ENCODE data around the gene CYBC1.
A peak's percentile ranks its signal among the peaks of the same experiment; 100 is the strongest.

The CYBC1 gene

GRCh38 chr17:82458179-82458884 lies 7.8 kb upstream of the CYBC1 start, which contains the start of gene NARF (continued):
- TF ChIP-seq ZNF76 (tag by site-specific recombination; IDR thresholded peaks at IDR 0.05; ENCODE audit: borderline replicate concordance, low read depth) (peak; percentile 70; the same call in 1 of the 2 replicates), GLI4 (tag by site-specific recombination; IDR thresholded peaks at IDR 0.05) (no peak), ZNF394 (tag by site-specific recombination; IDR thresholded peaks at IDR 0.05; ENCODE audit: borderline replicate concordance) (peak; percentile 66; the same call in 1 of the 2 replicates), MZF1 (tag by site-specific recombination; IDR thresholded peaks at IDR 0.05; ENCODE audit: borderline replicate concordance) (no peak), ZNF664 (tag by site-specific recombination; IDR thresholded peaks at IDR 0.05) (no peak), ZNF747 (tag by site-specific recombination; IDR thresholded peaks at IDR 0.05) (no peak), PRDM2 (tag by site-specific recombination; IDR thresholded peaks at IDR 0.05; ENCODE audit: borderline replicate concordance) (no peak), KLF16 (tag by site-specific recombination; IDR thresholded peaks at IDR 0.05) (peak; percentile 4; the same call in 1 of the 2 replicates), ZNF366 (tag by site-specific recombination; conservative IDR thresholded peaks at IDR 0.05) (no peak), ZNF645 (tag by site-specific recombination; IDR thresholded peaks at IDR 0.05) (no peak), SALL2 (tag by site-specific recombination; IDR thresholded peaks at IDR 0.05; ENCODE audit: borderline replicate concordance) (no peak), BCL6B (tag by site-specific recombination; IDR thresholded peaks at IDR 0.05) (no peak), ZFP37 (tag by site-specific recombination; IDR thresholded peaks at IDR 0.05) (no peak), ZNF174 (tag by site-specific recombination; IDR thresholded peaks at IDR 0.05) (no peak), ZNF549 (tag by site-specific recombination; IDR thresholded peaks at IDR 0.05) (no peak), ZNF138 (tag by site-specific recombination; IDR thresholded peaks at IDR 0.05; ENCODE audit: borderline replicate concordance) (no peak), ZNF16 (tag by site-specific recombination; IDR thresholded peaks at IDR 0.05; ENCODE audit: low read depth) (no peak), ZNF311 (tag by site-specific recombination; IDR thresholded peaks at IDR 0.05; ENCODE audit: borderline replicate concordance) (no peak), ZNF10 (tag by site-specific recombination; IDR thresholded peaks at IDR 0.05) (no peak), GLI2 (tag by site-specific recombination; IDR thresholded peaks at IDR 0.05; ENCODE audit: borderline replicate concordance, low read depth) (no peak), ZNF169 (tag by site-specific recombination; IDR thresholded peaks at IDR 0.05) (no peak), MEIS1 (CRISPR knock-in tag; IDR thresholded peaks at IDR 0.05; ENCODE audit: borderline replicate concordance) (no peak), TSHZ1 (tag by site-specific recombination; IDR thresholded peaks at IDR 0.05; ENCODE audit: borderline replicate concordance) (0 out of 2 replicates have a peak, but pooled peaks have one; percentile 40), YY1 (tag by site-specific recombination; IDR thresholded peaks at IDR 0.05) (peak; percentile 97), ZBTB17 (tag by site-specific recombination; IDR thresholded peaks at IDR 0.05) (peak; percentile 78), ZSCAN16 (tag by site-specific recombination; IDR thresholded peaks at IDR 0.05) (peak; percentile 71), SP7 (tag by site-specific recombination; IDR thresholded peaks at IDR 0.05) (peak; percentile 70; the same call in 1 of the 2 replicates), BCL11B (tag by site-specific recombination; IDR thresholded peaks at IDR 0.05; ENCODE audit: low read depth) (peak; percentile 65; the same call in 1 of the 2 replicates)
